Mesothelial cell of epicardium (in vitro differentiated cells): ENCODE measurements around the gene ESPNL. TPM values are rescaled to one million over a fixed set of nuclear protein-coding genes. Genes with fewer than 3 reads are reported as not detected.
"Not testable (repeated sequence)": the region's sequence is repeated elsewhere in the genome, so short reads cannot be mapped to it uniquely, and the experiment has no call there.

ENCODE experiments used
- DNase-seq, 2 experiments: peaks; one replicate each; pipeline ENCODE4 v3.0.0; 2021; ENCODE audit warnings: low spot score in 2 of 2; ENCODE audit not compliant: unreplicated experiment in 2 of 2
- H3K27ac Mint-ChIP-seq: 2 replicates; pipeline ENCODE4 v1.8.0; 2021; ENCODE audit warnings: mixed read lengths
- H3K27me3 Mint-ChIP-seq: 2 replicates; pipeline ENCODE4 v1.8.0; 2021; ENCODE audit warnings: low read depth, mixed read lengths
- H3K36me3 Mint-ChIP-seq: 2 replicates; pipeline ENCODE4 v1.8.0; 2021; ENCODE audit warnings: mixed read lengths
- H3K4me1 Mint-ChIP-seq: 2 replicates; pipeline ENCODE4 v1.8.0; 2021; ENCODE audit warnings: mixed read lengths
- H3K4me3 Mint-ChIP-seq: 2 replicates; pipeline ENCODE4 v1.8.0; 2021; ENCODE audit warnings: mild to moderate bottlenecking, moderate library complexity, mixed read lengths
- H3K9me3 Mint-ChIP-seq: 2 replicates; pipeline ENCODE4 v1.8.0; 2021; ENCODE audit warnings: mixed read lengths
- total RNA-seq: library from RNA; stranded (reverse); gene quantifications from 3 replicates; pipeline ENCODE4 v1.2.1, GENCODE V29; 2021
- TF ChIP-seq, protein P1 (sequence below): fragments of 200-600 bp; sonication (generic); IDR thresholded peaks from one replicate; pipeline ENCODE4 v1.5.0; 2021; ENCODE audit warnings: antibody characterized with exemption; ENCODE audit not compliant: unreplicated experiment

Gene ESPNL
- total RNA-seq, 1 donor from 2014 or later, result 0.38 TPM

DNA sequence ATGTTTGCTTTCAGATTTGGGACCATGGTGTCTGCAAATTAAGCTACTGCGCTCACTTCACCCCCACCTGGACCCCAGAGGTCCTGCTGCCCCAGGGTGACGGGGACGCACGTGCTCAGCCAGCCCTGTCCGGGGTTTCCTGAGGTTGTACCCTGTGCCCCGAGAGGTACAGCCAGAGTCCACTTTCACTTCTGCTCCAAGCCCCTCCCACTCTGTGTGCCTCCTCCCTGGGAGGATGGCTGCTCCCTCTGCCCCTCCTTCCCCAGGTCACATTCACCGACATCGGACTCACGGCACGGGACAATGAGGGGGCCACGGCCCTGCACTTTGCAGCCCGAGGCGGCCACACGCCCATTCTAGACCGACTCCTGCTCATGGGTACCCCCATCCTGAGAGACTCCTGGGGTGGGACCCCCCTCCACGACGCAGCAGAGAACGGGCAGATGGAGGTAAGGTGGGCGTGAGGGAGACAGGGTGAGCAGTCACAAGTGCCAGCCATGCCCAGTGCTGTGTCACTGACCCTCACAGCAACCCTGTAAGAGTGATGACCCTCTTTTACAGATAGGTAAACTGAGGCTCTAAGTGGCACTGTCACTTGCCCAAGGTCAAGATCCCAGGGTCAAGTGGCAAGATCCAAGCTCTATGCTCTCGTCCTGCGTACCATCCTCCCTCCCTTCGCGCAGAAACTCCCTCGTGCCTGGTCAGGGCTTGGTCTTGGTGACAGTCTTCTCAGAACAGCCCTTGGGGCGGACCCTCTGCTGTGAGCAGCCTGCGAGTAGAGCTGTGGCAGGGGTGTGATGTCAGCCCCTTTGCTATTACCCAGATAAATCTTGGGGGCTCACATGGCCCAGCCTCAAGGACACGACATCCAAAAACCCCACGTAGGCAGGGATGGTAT lies 7.6 kb downstream of the ESPNL start:
- Mint-ChIP-seq H3K9me3 (peaks cover 11% of the 10 kb centered on the region), H3K27me3 (no peaks in the 10 kb centered on the region), H3K36me3 (no peaks in the 10 kb centered on the region), H3K4me3 (no peak overlapping the region), H3K4me1 (peaks cover 2% of the 10 kb centered on the region), H3K27ac (no peak overlapping the region)
- TF ChIP-seq, protein P1, sequence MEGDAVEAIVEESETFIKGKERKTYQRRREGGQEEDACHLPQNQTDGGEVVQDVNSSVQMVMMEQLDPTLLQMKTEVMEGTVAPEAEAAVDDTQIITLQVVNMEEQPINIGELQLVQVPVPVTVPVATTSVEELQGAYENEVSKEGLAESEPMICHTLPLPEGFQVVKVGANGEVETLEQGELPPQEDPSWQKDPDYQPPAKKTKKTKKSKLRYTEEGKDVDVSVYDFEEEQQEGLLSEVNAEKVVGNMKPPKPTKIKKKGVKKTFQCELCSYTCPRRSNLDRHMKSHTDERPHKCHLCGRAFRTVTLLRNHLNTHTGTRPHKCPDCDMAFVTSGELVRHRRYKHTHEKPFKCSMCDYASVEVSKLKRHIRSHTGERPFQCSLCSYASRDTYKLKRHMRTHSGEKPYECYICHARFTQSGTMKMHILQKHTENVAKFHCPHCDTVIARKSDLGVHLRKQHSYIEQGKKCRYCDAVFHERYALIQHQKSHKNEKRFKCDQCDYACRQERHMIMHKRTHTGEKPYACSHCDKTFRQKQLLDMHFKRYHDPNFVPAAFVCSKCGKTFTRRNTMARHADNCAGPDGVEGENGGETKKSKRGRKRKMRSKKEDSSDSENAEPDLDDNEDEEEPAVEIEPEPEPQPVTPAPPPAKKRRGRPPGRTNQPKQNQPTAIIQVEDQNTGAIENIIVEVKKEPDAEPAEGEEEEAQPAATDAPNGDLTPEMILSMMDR, result no peak
- peak in 1 of 2 experiments; percentile 36 for DNase-seq

GRCh38 chr2:238108423-238109183 lies 8.5 kb downstream of the ESPNL start:
- H3K27me3 Mint-ChIP-seq, result no peaks in the 10 kb centered on the region
- no peaks in the 10 kb centered on the region for H3K36me3 Mint-ChIP-seq
- H3K27ac Mint-ChIP-seq, result no peak overlapping the region
- H3K4me3 Mint-ChIP-seq, result no peak overlapping the region
- H3K4me1 Mint-ChIP-seq, result peaks cover 2% of the 10 kb centered on the region
- DNase-seq, result peak in 1 of 2 experiments; percentile 17
- H3K9me3 Mint-ChIP-seq, result peaks cover 18% of the 10 kb centered on the region
- TF ChIP-seq, protein P1, result no peak

DNA sequence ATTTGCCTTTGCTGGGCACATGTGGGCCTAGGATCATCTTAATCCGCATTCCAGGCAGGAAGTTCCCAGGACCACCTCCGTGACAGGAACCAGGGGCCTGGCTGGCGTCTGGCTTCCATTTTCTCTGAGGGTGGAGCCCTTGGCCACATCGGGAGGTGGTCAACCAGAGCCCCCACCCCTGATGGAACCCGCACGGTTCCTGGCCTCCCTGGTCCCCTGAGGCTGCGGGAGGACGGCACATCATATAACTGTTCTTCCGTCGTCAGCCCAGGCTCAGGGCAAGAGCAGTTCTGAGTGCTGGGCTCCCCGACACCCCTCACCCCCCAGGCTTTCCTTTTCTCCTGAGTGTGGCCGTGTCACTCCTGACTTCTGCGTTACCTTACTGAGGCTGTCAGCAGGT lies 13.5 kb downstream of the ESPNL start:
- no peak overlapping the region for H3K27ac Mint-ChIP-seq
- DNase-seq, result no peak

GRCh38 chr2:238114331-238114841 lies 14.2 kb downstream of the ESPNL start:
- no peaks in the 10 kb centered on the region for H3K36me3 Mint-ChIP-seq
- H3K4me1 Mint-ChIP-seq, result no peaks in the 10 kb centered on the region
- no peak overlapping the region for H3K4me3 Mint-ChIP-seq
- TF ChIP-seq, protein P1, result no peak
- DNase-seq, result no peak
- H3K27ac Mint-ChIP-seq, result no peak overlapping the region
- peaks cover 18% of the 10 kb centered on the region for H3K9me3 Mint-ChIP-seq
- H3K27me3 Mint-ChIP-seq, result peaks cover 22% of the 10 kb centered on the region

More for the DNA sequence above, 13.5 kb downstream of the ESPNL start:
- H3K36me3 Mint-ChIP-seq, result no peaks in the 10 kb centered on the region
- H3K27me3 Mint-ChIP-seq, result peaks cover 16% of the 10 kb centered on the region
- peaks cover 2% of the 10 kb centered on the region for H3K4me1 Mint-ChIP-seq
- TF ChIP-seq, protein P1, result no peak
- H3K4me3 Mint-ChIP-seq, result no peak overlapping the region
- peaks cover 18% of the 10 kb centered on the region for H3K9me3 Mint-ChIP-seq

DNA sequence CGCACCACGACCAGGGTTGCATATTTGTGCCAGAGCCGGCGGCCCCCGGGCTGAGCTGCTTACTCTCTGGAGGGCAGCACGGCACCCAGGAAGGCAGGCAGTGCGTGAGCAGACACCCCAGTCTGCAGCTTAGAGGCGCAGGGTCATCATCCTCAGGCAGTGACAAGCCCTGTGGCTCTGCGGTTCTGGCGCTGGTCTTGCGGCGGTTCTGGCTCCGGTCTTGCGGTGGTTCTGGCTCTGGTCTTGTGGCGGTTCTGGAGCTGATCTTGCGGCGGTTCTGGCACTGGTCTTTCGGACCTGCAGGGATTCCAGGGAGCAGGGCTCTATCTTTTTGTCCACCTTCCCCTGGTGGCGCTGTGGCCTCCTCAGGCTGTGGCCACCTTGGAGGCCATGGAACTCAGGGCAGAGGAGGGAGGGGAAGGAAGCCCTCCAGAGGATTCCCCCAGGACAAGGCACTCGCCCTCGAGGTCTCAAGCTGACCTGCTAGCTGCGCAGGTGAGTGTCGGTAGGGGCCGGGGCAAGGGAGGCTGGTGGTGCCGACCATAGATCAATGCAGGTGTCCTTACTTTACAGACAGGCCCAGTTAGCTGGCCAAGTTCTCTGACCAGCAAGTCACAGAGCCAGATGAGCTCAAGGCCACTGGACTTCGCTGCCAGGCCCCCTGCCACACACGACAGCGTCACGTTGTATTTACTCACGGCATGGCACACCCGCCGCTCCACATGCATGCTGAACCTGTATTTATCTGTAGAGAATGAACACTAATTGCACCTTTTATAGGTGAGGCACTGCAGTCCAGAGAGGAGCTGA lies 14.9 kb downstream of the ESPNL start:
- Mint-ChIP-seq H3K4me1 (no peaks in the 10 kb centered on the region), H3K36me3 (no peaks in the 10 kb centered on the region), H3K9me3 (peaks cover 18% of the 10 kb centered on the region), H3K4me3 (no peak overlapping the region), H3K27me3 (peaks cover 29% of the 10 kb centered on the region), H3K27ac (no peak overlapping the region)
- DNase-seq, result no peak
- TF ChIP-seq, protein P1, result no peak

GRCh38 chr2:238115709-238116108 lies 15.6 kb downstream of the ESPNL start:
- DNase-seq, H3K4me3 Mint-ChIP-seq, H3K27ac Mint-ChIP-seq, H3K36me3 Mint-ChIP-seq, H3K4me1 Mint-ChIP-seq: not testable (repeated sequence)
- H3K27me3 Mint-ChIP-seq, result peaks cover 32% of the 10 kb centered on the region
- peaks cover 18% of the 10 kb centered on the region for H3K9me3 Mint-ChIP-seq
